Measurements from ENCODE around the gene CSMD2. TPM values are rescaled to one million over a fixed set of nuclear protein-coding genes. Genes with fewer than 3 reads are reported as not detected.

CSMD2 gene
- total and polyA plus RNA-seq, 2 experiments from 2014 or later: 5.3 to 16.6 TPM

- Histone ChIP-seq H3K4me3 (no peak overlapping the region), H3K27me3 (ENCODE audit: insufficient read depth) (no peaks in the 10 kb centered on the region), H3K27ac (ENCODE audit: low read depth) (no peak overlapping the region), H4K20me1 (replicated peaks; ENCODE audit: insufficient read depth) (peaks cover 6% of the 10 kb centered on the region; the same call in 1 of the 2 replicates), H2AFZ (no peak overlapping the region), H3K4me1 (ENCODE audit: insufficient read depth) (peaks cover 1% of the 10 kb centered on the region; the same call in 1 of the 2 replicates), H3K36me3 (ENCODE audit: insufficient read depth) (no peaks in the 10 kb centered on the region; the same call in 1 of the 2 replicates), H3K9me2 (ENCODE audit: insufficient read depth) (peaks cover 16% of the 10 kb centered on the region), H3K79me2 (replicated peaks; ENCODE audit: insufficient read depth) (no peaks in the 10 kb centered on the region), H3K4me2 (no peak overlapping the region), H3F3A (replicated peaks; ENCODE audit: low read depth) (no peaks in the 10 kb centered on the region)
- peak; percentile 8 for DNase-seq (ENCODE audit: low spot score)
- Mint-ChIP-seq H3K4me3 (no peak overlapping the region), H3K27ac (no peak overlapping the region), H3K27me3 (ENCODE audit: insufficient read depth, low read depth, poor library complexity) (peaks cover 9% of the 10 kb centered on the region), H3K9me3 (no peaks in the 10 kb centered on the region), H3K36me3 (ENCODE audit: low read depth) (peaks cover 12% of the 10 kb centered on the region), H3K4me1 (peaks cover 36% of the 10 kb centered on the region)
- TF ChIP-seq JUNB (IDR thresholded peaks at IDR 0.05; ENCODE audit: unreplicated experiment): no peak
- ATAC-seq: no peak
Measured at GRCh38 chr1:33971913-33972312, 193.1 kb downstream of the CSMD2 start.

GRCh38 chr1:33971018-33971710, 193.9 kb downstream of the CSMD2 start:
- Mint-ChIP-seq H3K4me3 (no peak overlapping the region), H3K27ac (peak overlapping the region; percentile 7; the same call in 1 of the 2 replicates), H3K36me3 (ENCODE audit: low read depth) (peaks cover 17% of the 10 kb centered on the region), H3K4me1 (peaks cover 41% of the 10 kb centered on the region), H3K9me3 (no peaks in the 10 kb centered on the region), H3K27me3 (ENCODE audit: insufficient read depth, low read depth, poor library complexity) (peaks cover 8% of the 10 kb centered on the region)
- Histone ChIP-seq H3K79me2 (replicated peaks; ENCODE audit: insufficient read depth) (no peaks in the 10 kb centered on the region), H3K4me3 (no peak overlapping the region), H3K4me2 (no peak overlapping the region), H2AFZ (no peak overlapping the region), H3K36me3 (ENCODE audit: insufficient read depth) (no peaks in the 10 kb centered on the region; the same call in 1 of the 2 replicates), H3F3A (replicated peaks; ENCODE audit: low read depth) (no peaks in the 10 kb centered on the region), H3K27ac (ENCODE audit: low read depth) (no peak overlapping the region), H4K20me1 (replicated peaks; ENCODE audit: insufficient read depth) (peaks cover 3% of the 10 kb centered on the region; the same call in 1 of the 2 replicates), H3K9me2 (ENCODE audit: insufficient read depth) (peaks cover 18% of the 10 kb centered on the region), H3K4me1 (ENCODE audit: insufficient read depth) (peaks cover 8% of the 10 kb centered on the region; the same call in 1 of the 2 replicates), H3K27me3 (ENCODE audit: insufficient read depth) (no peaks in the 10 kb centered on the region)
- DNase-seq (ENCODE audit: low spot score) (peak; percentile 13), ATAC-seq (peak; percentile 34)
- TF ChIP-seq EZH2phosphoT487 (IDR thresholded peaks at IDR 0.05; ENCODE audit: unreplicated experiment) (no peak), REST (IDR thresholded peaks at IDR 0.05; ENCODE audit: unreplicated experiment) (no peak), ZNF114 (CRISPR knock-in tag; IDR thresholded peaks at IDR 0.05) (no peak), POLR2AphosphoS5 (IDR thresholded peaks at IDR 0.05; ENCODE audit: low read depth) (no peak), STAT1 (IDR thresholded peaks at IDR 0.05; ENCODE audit: unreplicated experiment) (no peak), CTCF (conservative IDR thresholded peaks at IDR 0.05; ENCODE audit: low read depth in 2 of 2) (no peak), ETS1 (IDR thresholded peaks at IDR 0.05) (no peak), NANOG (IDR thresholded peaks at IDR 0.05; ENCODE audit: borderline replicate concordance) (no peak)
